IPS DF 4.7 (cell line): ENCODE results near the gene CASK.
"Not testable (repeated sequence)": the region's sequence is repeated elsewhere in the genome, so short reads cannot be mapped to it uniquely, and the experiment has no call there.

Experiments
- DNase-seq: peaks from one replicate; pipeline ENCODE4 v3.0.0-alpha.2; 2013; ENCODE audit warnings: low spot score; ENCODE audit errors: extremely low read depth

The CASK gene

GRCh38 chrX:41519468-41519867 lies 403.9 kb downstream of the CASK start:
- no peak for DNase-seq

- no peak for DNase-seq
These were observed 404.5 kb downstream of the CASK start for GRCh38 chrX:41518841-41519220.

GRCh38 chrX:41518127-41518840 lies 405.1 kb downstream of the CASK start:
- no peak for DNase-seq

GRCh38 chrX:41516999-41517765 lies 406.2 kb downstream of the CASK start:
- DNase-seq = no peak

- DNase-seq = no peak
These were observed 406.9 kb downstream of the CASK start for GRCh38 chrX:41516456-41516855.

- no peak for DNase-seq
These were observed 408.0 kb downstream of the CASK start for GRCh38 chrX:41515376-41515775.

- DNase-seq = no peak
These were observed 409.2 kb downstream of the CASK start for GRCh38 chrX:41514179-41514578.

GRCh38 chrX:41512853-41513252 lies 410.5 kb downstream of the CASK start:
- DNase-seq = not testable (repeated sequence)

GRCh38 chrX:41512394-41512793 lies 411.0 kb downstream of the CASK start:
- DNase-seq = no peak

GRCh38 chrX:41507919-41508318 lies 415.4 kb downstream of the CASK start:
- DNase-seq = no peak

GRCh38 chrX:41502004-41502403 lies 421.4 kb downstream of the CASK start:
- DNase-seq = no peak

- no peak for DNase-seq
These were observed 423.4 kb downstream of the CASK start for GRCh38 chrX:41499984-41500383.

GRCh38 chrX:41499195-41499594 lies 424.2 kb downstream of the CASK start:
- DNase-seq = no peak

GRCh38 chrX:41491267-41492004 lies 431.9 kb downstream of the CASK start:
- peak; percentile 22 for DNase-seq

- no peak for DNase-seq
These were observed 432.9 kb downstream of the CASK start for GRCh38 chrX:41490446-41490845.

GRCh38 chrX:41482154-41482850 lies 441.1 kb downstream of the CASK start:
- no peak for DNase-seq

- no peak for DNase-seq
These were observed 441.9 kb downstream of the CASK start for GRCh38 chrX:41481264-41482109.

GRCh38 chrX:41480508-41481260 lies 442.7 kb downstream of the CASK start:
- DNase-seq = no peak

GRCh38 chrX:41478381-41478911 lies 444.9 kb downstream of the CASK start:
- no peak for DNase-seq
